Smooth muscle cell of the brain vasculature (primary cell): ENCODE data around the gene NDEL1.

Source experiments
- DNase-seq: peaks from one replicate; pipeline ENCODE4 v3.0.0-alpha.2; 2012; ENCODE audit warnings: low read depth, low spot score

The NDEL1 gene

DNA sequence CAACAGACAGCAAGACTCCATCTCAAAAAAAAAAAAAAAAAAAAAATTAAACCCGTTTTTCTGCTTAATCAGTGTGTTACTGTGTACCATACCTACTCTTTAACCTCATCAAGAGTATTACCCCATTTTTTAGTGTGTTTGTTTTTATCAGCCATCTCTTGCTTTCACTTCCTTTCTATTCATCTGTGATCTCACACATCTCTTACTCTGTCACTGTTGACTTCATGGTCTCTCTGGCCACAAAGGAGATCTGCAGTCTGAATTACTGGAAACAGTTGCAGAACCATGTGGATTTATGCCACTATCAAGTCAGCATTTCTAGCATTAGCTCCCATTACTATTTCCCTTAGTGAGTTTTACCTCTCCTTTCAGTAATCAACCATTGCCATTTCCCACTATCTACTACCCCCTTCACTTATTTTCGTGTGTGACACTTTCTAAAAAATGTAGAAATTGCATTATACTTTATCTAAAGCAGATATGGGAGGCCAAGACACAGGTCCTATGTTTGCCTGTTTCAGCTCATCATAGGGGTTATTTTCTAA lies 20.1 kb downstream of the NDEL1 start:
- DNase-seq, result no peak

DNA sequence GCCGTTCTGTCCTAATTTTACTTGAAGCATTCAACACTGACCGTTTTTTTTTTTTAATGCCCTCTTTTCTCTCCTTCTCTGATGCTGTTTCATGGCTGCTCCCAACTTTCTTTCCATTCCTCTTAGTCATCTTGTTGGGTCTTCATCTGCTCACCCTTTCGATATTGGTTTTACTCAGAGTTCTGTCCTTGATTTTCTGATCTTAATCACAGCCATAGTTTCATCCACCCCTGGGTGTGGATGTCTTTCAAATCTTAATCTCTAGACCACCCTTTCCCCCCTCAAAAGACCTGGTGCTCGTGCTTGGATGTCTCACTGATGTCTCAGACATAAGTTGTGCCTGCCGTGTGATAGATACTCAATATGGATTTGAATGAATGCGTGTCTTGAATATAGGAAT lies 22.4 kb downstream of the NDEL1 start:
- DNase-seq, result no peak

GRCh38 chr17:8459107-8459506 lies 23.4 kb downstream of the NDEL1 start:
- DNase-seq, result no peak

DNA sequence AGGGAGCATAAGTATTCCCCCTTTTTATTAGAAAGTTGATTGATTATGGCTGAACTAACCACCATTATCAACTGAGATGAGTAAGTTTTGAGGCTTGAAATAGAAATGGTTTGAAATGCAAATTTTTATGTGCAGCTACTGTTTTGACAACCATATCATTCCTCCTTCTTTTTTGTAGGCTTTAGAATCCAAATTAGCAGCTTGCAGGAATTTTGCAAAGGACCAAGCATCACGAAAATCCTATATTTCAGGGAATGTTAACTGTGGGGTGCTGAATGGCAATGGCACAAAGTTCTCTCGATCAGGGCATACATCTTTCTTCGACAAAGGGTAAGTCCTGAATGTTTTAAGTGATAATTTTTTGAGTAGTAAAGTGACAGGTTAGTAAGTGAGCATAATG lies 24.1 kb downstream of the NDEL1 start:
- DNase-seq, result no peak

DNA sequence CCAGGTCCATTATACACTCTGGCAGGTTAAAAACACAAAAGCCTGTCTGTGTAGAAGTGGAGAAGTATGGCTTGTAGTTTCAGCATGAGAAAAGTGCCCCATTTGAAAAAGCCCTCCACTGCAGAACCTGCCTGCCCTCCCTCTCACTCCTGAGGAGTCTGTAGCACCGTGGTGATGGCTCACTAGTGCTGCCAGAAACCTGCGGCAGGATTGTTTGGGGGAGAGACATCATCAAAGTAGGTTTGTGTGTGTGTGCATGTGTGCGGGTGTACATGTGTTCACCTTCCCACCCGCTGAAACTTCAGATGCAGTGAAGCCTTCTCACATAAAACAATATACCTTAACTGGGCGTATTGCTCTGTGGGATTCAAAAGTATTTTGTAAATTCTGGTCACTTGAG lies 26.9 kb downstream of the NDEL1 start:
- DNase-seq, result no peak

DNA sequence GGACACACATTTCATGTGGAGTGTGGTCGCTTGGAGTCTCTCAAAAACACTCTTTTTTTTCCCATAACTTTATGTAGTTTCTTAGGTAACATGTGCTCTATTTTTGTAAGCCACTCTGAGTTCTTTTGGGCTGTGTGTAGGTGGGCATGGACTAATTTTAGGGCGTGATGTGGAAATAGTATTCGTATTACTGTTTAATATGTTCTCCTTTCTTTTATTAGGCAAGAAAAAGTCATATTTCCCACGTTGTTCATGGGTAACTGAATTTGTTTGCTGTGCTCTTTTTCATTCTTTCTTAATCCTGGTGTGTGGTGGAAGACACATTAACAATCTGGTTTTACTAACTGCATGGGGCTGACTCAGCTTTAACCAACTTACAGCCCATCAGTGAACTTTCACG lies 27.4 kb downstream of the NDEL1 start:
- DNase-seq, result no peak

DNA sequence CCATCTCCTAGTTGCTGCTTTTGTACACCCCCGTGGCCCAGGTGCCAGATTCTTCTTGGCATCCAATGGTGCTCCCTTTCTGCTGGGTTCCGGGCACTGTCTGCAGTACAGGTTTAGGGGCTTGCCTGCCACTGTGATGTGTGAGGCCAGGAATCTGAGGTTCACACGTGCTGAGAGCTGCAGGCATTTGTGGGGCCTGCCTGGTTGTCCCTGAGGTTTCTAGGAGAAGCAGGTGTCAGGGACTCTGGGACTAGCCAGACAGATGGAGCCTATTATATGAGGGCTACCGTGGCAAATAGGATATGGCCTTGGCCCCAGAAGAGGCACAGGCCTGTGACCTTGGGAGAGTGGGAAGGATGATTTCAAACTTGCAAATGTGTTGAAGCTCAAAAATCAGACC lies 29.3 kb downstream of the NDEL1 start:
- no peak for DNase-seq

DNA sequence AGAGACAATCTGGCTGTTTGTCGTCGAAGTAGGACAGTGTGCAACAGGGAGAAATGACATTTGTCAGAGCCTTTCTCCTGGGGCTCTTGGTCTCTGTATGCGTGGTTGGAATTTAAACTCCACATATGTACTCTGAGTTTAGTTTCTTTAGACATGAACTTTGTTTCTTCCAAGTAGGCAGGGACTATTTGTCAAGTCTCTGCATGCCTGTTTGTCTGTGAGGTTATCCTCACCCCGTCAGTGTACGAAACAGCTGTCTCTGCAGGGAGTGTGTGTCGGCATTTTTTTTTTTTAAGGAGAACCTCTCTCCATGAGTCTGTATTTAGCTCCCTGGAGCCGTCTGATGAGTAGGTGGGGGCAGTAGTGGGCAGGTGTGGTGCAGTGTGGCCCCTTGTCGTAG lies 29.7 kb downstream of the NDEL1 start:
- no peak for DNase-seq

GRCh38 chr17:8465759-8466158 lies 30.1 kb downstream of the NDEL1 start:
- no peak for DNase-seq

- no peak for DNase-seq
Measured at GRCh38 chr17:8466456-8466855, 30.8 kb downstream of the NDEL1 start.

GRCh38 chr17:8466873-8467272 lies 31.2 kb downstream of the NDEL1 start:
- DNase-seq, result no peak

DNA sequence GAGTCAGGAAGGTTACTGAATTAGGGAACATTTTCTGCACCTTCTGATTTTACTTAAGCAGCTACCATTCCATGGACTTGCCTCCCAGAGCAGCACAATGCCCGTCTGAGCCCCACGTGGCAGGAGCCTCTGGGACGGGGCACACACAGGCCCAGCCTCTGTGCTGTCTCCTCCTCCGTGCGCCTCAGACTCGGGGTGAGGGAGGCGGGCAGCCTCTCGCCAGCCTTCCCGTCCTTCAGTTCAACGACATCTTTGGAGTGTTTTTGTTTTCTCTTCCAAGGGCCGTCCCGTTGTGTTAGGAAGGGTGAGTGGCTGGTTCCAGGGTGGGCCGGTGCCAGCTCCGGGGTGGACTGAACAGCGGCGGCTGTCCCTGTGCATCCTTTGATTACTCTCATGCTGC lies 31.8 kb downstream of the NDEL1 start:
- DNase-seq, result no peak

DNA sequence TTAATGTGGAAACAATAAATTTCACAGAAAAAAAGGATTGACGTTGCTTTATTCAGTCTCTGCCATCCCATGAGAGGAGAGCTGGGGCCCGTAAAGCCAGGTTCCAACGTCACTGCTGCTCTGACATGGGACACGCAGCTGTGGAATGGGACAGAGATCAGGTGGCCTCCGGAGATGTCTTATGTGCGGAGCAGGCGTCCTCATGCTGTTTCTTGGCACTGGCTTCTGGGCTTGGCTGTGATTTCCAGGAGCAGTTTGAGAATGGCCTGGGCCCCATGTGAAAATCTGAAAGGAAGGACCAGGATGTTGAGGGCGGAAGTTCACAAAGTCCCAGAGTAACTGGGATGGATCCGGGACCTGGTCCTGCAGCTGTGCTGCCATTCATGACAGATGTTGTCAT lies 32.4 kb downstream of the NDEL1 start:
- DNase-seq, result no peak

GRCh38 chr17:8468980-8469379 lies 33.3 kb downstream of the NDEL1 start:
- no peak for DNase-seq

DNA sequence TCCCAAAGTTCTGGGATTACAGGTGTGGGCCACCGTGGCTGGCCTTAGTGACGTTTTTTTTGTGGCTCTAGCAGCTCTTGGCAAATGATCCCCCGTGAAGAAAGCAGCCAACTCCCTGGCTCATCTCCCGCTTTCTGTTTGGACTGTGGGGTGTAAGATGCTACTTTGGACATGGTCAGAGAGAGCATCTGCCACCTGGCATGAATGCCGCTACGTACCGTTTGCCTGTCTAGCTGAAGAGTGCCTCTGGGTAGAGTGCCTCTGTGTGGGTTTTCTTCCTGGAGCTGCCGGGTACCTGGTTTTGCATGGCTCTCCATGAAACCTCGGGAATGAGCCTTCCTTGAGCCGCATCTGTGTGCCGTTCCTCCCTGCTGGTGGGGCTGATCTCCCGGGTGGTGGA lies 34.3 kb downstream of the NDEL1 start:
- DNase-seq, result no peak

DNA sequence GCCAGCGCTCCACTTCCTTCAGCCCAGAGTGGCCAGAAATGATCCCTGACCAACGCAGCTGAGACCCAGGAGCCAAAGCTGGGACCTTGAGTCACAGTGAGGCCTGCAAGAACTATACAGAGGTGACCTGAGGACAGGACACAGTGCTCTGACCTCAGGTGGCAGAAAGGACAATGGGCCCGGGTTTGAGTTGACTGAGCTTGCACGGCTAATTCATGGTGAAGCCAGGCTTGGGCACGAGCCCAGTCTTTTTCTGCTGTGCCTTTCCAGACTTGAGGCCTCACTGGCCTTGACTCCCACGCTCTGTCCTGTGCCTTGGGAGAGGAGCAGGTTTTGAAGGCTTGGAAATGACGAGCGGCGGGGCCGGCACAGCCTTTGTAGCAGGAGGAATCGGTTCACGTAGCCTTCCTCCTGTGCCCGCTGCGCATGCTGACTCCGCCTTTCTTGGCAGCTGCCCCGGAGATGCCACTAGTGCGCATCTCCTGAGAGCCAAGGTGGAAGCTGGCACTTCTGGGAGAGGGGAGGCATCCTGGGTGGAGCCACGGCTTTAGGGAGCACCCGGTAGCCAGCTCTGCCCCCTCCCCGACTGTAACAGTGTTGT lies 34.9 kb downstream of the NDEL1 start:
- DNase-seq, result no peak

DNA sequence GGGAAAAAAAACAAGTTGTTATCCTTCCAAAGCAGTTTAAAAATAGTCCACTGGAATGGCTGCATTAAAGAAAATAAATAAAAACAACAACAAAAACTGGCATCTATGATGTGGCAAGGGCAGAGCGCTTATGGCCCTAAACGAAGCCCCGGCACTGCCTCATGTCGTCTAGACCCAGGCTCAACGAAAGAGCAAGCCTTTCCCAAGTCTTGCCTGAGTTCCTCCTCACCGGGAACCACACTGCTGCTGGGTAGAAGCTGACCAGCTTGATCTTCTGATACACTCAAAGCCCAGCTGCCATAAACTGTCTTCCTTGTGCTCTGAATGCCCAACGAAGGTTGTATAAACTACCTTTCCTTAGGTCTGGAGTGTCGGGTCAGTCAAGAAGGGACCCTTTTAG lies 37.0 kb downstream of the NDEL1 start:
- DNase-seq, result no peak

DNA sequence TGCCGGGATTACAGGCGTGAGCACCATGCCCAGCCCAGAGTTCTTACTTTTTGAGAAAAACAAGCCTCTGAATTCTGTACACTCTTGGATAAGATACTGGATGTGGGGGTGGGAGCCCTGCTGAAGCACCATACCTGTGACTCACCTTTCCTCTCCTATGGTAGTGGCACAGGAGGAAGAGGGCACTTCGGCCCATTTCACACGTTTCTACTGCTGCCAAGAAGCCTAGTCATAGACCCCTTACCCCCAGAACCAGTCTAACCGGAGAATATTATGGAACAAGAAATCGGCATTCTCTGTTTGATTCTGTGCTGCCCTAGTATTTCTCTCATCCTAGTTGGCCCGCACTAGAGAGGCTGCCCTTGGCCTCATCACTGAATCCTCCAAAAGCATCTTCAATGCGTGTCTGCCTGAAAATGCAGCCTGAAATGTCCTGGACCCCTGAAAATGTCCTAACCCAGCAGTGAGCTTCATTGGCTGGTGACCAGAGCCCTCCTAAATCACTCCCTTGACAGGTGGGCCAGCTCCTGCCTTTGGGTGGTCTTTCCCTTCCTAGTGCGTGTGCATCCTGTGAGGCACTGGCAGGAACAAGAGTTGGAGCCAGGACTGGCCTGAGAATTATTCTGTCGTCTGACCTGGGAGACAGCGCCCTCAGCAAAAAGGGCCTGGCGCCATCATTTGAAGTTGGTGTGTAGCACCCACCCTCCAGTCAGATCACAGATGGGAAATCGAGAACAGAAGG lies 37.9 kb downstream of the NDEL1 start:
- DNase-seq, result no peak

- no peak for DNase-seq
Measured at GRCh38 chr17:8474826-8475225, 39.1 kb downstream of the NDEL1 start.

GRCh38 chr17:8475227-8475626 lies 39.5 kb downstream of the NDEL1 start:
- DNase-seq, result no peak

DNA sequence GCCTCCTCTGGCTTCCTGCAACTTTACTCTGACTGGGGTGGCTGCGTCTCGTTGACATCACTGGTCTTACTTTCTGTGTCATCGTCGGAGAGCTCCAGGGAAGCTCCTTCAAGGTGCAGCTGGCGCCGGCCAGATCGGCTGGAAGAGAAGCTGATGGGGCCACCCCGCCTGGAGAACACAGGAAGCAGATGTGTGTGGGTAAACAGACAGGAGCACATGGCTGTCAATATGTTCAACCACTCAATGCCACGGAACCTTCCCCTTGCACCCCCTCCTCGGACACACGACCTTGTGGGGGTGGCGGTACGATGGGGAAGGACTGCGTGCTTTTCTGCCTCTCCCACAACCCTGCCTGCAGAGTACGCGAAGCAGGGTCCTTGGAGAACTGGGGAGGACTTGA lies 40.1 kb downstream of the NDEL1 start:
- no peak for DNase-seq

- DNase-seq, result no peak
Measured at GRCh38 chr17:8476741-8477140, 41.1 kb downstream of the NDEL1 start.

DNA sequence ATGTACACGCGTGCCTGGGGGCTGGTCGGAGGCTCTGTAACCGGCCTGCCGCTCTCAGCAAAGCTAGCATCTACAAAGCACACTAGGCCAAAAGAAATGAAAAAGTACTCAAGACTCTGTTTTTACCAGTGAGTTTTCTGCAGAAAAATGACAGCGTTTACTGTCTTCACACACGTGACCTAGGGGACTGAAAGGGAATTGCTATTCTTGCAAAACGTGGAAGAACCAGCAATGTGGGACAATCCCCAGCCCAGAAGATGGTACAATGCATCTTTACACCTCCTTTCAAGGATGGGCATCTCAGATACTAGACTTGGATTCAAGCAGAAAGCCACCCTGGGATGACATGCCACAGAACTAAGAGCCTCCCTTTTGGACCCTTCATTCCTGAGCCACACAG lies 41.5 kb downstream of the NDEL1 start:
- no peak for DNase-seq
